ENCODE measurements around the gene TROAP.

The TROAP gene

GRCh38 chr12:49367381-49368239 is 44.6 kb downstream of the TROAP start, which contains the start of gene SPATS2:
TSS of gene SPATS2 (plus strand) at chr12:49367462. CDS start at chr12:49461013, 93,551 bp downstream.
- TF ChIP-seq TAF1 (IDR thresholded peaks at IDR 0.05; ENCODE audit: borderline replicate concordance, insufficient read depth, low read length) (no peak), SIN3A (IDR thresholded peaks at IDR 0.05; ENCODE audit: borderline replicate concordance, insufficient read depth, low read length) (0 out of 2 replicates have a peak, but pooled peaks have one; percentile 32)

GRCh38 chr12:49368240-49368600 is 45.2 kb downstream of the TROAP start:
- TF ChIP-seq POLR2AphosphoS5 (IDR thresholded peaks at IDR 0.05; ENCODE audit: low read depth, low read length) (no peak), SIN3A (IDR thresholded peaks at IDR 0.05; ENCODE audit: borderline replicate concordance, insufficient read depth, low read length) (no peak), FOXP2 (optimal IDR thresholded peaks at IDR 0.05; ENCODE audit: borderline replicate concordance, extremely low read depth, extremely low read length, insufficient read depth) (no peak), TAF1 (IDR thresholded peaks at IDR 0.05; ENCODE audit: borderline replicate concordance, insufficient read depth, low read length) (no peak), REST (IDR thresholded peaks at IDR 0.05; ENCODE audit: insufficient read depth in 1 of 2, low read depth in 2 of 2, low read length in 2 of 2) (no peak)

GRCh38 chr12:49369411-49370145 is 46.5 kb downstream of the TROAP start:
- TF ChIP-seq SIN3A (IDR thresholded peaks at IDR 0.05; ENCODE audit: borderline replicate concordance, insufficient read depth, low read length) (no peak), TAF1 (IDR thresholded peaks at IDR 0.05; ENCODE audit: borderline replicate concordance, insufficient read depth, low read length) (no peak), REST (IDR thresholded peaks at IDR 0.05; ENCODE audit: insufficient read depth in 1 of 2, low read depth in 2 of 2, low read length in 2 of 2) (no peak), FOXP2 (optimal IDR thresholded peaks at IDR 0.05; ENCODE audit: borderline replicate concordance, extremely low read depth, extremely low read length, insufficient read depth) (no peak), POLR2AphosphoS5 (IDR thresholded peaks at IDR 0.05; ENCODE audit: low read depth, low read length) (no peak)

- TF ChIP-seq TAF1 (IDR thresholded peaks at IDR 0.05; ENCODE audit: borderline replicate concordance, insufficient read depth, low read length) (no peak), FOXP2 (optimal IDR thresholded peaks at IDR 0.05; ENCODE audit: borderline replicate concordance, extremely low read depth, extremely low read length, insufficient read depth) (no peak), SIN3A (IDR thresholded peaks at IDR 0.05; ENCODE audit: borderline replicate concordance, insufficient read depth, low read length) (no peak), POLR2AphosphoS5 (IDR thresholded peaks at IDR 0.05; ENCODE audit: low read depth, low read length) (no peak), REST (IDR thresholded peaks at IDR 0.05; ENCODE audit: insufficient read depth in 1 of 2, low read depth in 2 of 2, low read length in 2 of 2) (no peak)
Observed at GRCh38 chr12:49370539-49370938, 47.5 kb downstream of the TROAP start.

GRCh38 chr12:49375406-49375805 is 52.4 kb downstream of the TROAP start:
- TF ChIP-seq TAF1 (IDR thresholded peaks at IDR 0.05; ENCODE audit: borderline replicate concordance, insufficient read depth, low read length) (no peak), REST (IDR thresholded peaks at IDR 0.05; ENCODE audit: insufficient read depth in 1 of 2, low read depth in 2 of 2, low read length in 2 of 2) (no peak), SIN3A (IDR thresholded peaks at IDR 0.05; ENCODE audit: borderline replicate concordance, insufficient read depth, low read length) (no peak), POLR2AphosphoS5 (IDR thresholded peaks at IDR 0.05; ENCODE audit: low read depth, low read length) (no peak), FOXP2 (optimal IDR thresholded peaks at IDR 0.05; ENCODE audit: borderline replicate concordance, extremely low read depth, extremely low read length, insufficient read depth) (no peak)

All from PFSK-1 (cell line).